NCI-H128 (cell line): ENCODE data around the gene ADK.

Source experiments
- DNase-seq: peaks from one replicate; lab custom pipeline; 2025; ENCODE audit not compliant: unreplicated experiment; lab: John Stamatoyannopoulos, UW

The ADK gene

GRCh38 chr10:74706966-74707365, 555.9 kb downstream of the ADK start:
- DNase-seq, result no peak

DNA sequence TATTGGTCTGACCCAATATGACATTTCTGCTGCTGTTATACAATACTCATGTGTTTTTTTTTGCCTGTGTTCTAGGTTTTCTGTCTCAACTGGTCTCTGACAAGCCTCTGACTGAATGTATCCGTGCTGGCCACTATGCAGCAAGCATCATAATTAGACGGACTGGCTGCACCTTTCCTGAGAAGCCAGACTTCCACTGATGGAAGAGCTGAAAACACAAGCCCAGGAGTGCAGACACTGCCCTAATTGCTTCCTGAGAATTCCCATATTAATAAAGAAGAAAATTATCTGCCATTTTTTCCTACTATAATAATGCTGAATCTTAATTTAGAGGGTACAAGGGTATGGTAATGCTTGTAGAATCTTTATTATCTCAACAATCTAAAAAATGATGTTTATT, 557.2 kb downstream of the ADK start:
- DNase-seq, result no peak

DNA sequence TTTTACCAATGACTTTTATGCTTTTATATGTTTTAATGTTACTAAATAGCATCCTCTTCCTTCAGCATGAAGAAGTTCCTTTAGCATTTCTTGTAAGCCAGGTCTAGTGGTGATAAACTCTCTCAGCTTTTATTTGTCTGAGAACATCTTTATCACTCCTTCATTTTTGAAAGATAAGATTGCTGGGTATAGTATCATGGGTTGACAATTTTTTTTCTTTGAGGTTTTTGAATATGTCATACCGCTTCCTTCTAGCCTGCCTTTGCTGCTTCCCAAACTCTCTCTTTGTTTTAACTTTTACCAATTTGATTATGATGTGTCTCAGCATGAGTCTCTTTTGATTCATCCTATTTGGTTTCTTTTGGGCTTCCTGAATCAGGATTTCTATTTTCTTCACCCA, 567.2 kb downstream of the ADK start:
- DNase-seq, result no peak

DNA sequence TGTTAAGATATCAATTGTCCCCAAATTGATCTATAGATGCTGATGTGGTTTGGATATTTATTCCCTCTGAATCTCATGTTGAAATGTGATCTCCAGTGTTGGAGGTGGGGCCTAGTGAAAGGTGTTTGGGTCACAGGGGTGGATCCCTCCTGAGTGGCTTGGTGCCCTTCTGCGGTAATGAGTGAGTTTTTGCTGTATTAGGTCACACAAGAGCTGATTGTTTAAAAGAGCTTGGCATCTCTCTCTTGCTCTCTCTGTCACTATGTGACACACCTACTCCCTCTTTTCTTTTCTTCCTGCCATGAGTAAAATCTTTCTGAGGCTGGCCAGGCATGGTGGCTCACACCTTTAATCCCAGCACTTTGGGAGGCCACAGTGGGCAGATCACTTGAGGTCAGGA, 577.2 kb downstream of the ADK start:
- DNase-seq, result no peak

DNA sequence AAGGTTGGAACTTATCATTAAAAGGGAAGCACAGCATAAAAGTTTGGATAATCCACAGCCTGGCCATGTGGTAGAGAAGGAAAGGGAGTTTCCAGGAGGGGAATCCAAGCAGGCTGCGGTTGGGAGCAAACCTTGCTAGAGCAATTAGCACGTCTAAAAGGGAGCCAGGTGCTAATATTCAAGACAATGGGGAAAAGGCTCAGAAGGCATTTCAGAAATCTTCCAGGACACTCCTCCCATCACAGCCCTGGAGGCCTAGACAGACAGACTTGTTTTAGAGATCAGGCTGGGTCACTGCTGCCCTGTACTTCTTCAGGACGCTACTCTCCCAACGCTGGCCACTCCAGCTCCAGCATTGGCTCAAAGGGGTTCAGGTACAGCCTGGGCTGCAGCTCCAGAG, 579.2 kb downstream of the ADK start:
- no peak for DNase-seq

DNA sequence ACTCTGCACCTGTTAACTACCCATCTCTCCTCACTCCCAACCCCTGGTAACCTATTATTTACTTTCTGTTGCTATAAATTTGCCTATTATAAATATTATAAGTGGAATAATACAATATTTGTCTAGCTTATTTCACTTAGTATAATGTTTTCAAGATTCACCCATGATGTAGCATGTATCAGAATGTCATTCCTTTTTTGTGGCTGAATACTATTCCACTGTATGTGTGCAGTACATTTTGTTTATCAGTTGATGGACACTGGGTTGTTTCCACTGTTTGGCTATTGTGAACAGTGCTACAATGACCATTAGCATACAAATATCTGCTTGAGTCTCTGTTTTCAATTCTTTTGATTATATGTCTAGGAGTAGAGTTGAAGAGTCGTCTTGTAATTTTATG, 582.6 kb downstream of the ADK start:
- DNase-seq, result no peak

DNA sequence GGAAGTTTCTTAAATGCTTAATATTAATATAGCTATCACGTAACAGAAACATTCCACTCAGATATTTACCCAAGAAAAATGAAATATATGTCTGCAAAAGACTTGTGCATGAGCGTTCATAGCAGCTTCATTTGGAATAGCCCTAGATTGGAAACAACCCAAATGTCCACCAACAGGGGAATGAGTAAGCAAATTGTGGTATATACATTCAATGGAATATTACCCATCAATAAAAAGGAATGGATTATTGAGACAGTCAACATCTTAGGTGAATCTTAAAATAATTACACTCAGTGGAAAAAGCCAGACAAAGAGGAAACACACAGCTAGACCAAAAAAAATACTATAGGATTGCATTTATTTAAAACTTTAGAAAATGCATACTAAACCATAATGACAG, 585.0 kb downstream of the ADK start:
- no peak for DNase-seq

DNA sequence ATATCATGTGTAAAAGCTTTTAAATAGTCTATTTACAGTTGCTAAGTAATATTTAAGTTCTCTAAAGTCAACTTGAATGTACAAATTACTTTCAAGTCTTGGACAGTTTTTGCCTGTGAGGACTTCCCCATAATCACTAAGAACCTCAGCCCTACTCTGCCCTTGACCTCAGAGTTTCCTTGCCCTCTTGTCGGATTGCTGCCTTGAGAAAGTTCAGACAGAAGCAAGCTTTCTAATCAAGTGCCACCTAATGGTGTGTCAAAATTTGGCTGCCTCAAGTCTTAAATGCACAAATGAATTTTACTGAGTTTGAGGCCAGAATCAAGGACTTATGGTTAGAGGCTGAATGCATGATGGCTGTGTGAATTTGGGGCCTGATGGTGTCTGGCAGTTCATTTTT, 587.0 kb downstream of the ADK start:
- DNase-seq, result no peak

GRCh38 chr10:74738542-74738941, 587.5 kb downstream of the ADK start:
- DNase-seq, result no peak

DNA sequence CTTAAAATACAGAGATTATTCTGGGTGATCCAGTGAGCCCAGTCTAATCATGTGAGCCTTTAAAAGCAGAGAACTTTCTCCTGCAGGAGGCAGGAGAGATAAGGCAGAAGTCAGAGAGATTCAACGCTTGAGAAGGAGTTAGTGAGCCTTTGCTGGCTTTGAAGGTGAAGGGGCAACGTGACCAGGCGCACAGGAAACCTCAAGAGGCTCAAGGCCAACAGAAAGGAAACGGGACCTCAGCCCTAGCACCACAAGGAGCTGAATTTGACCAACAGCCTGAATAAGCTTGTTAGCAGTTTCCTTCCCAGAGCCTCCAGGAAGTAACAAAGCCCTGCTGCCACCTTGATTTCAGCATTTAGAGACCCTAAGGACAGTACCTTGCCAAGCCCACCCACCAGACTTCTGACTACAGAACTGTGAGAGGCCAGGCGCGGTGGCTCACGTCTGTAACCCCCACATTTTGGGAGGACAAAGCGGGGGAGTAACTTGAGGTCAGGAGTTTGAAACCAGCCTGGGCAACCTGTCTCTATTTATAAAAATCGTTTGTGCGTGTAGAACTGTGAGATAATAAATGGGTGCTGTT, 588.1 kb downstream of the ADK start:
- no peak for DNase-seq

GRCh38 chr10:74743401-74743800, 592.4 kb downstream of the ADK start:
- DNase-seq, result no peak

GRCh38 chr10:74745449-74745848, 594.4 kb downstream of the ADK start:
- DNase-seq, result no peak

GRCh38 chr10:74746813-74747212, 595.8 kb downstream of the ADK start:
- DNase-seq, result no peak

DNA sequence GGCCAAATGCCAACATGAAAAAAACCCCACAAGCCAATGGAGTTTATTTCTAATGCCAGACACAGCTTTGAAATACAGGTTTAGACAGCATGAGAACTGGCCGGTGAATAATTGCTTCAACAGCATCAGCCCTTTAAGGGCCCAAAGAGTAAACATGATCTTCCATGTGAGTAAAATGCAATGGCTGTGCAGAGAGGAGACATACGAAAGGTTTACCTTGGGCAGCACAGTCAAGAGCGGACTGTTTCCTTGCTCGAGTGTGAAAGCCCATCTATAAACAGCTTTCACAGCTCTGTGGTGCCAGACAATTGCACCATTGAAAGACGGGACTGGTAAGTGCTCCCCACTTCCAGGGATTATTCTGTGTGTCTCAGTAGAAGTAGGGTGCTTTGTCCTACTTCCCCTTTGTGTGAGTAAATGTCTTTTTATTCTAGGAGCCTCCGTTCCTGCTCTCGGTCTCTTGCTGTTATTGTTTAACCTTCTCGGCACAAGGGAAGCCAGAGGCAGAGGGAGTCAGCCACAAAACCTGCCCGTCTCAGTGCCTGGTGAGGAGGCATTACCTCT, 597.5 kb downstream of the ADK start:
- DNase-seq, result no peak

DNA sequence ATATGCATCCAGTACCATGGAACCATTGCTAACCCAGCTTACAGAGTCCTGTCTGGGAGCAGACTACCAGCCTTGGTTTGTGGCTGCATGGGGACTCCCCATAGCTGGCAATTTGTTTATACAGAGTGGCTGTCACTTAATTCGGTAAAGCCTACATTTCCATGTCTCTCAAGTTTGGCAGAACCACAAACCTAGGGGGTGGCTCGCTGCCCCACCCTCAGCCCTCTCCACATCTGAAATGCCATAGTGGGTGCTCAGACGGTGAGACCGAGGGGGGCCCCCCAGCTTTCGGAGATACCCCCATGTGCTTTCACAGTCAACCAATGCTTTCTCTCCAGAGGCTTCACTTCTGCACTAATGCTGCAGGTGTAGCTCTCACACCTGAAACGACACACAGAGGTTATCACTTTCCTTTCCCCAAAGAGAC, 599.8 kb downstream of the ADK start:
- DNase-seq, result no peak

GRCh38 chr10:74752371-74753040, 601.5 kb downstream of the ADK start:
- no peak for DNase-seq

- DNase-seq, result no peak
Observed at GRCh38 chr10:74753442-74754211, 602.6 kb downstream of the ADK start.

- DNase-seq, result no peak
Observed at GRCh38 chr10:74754381-74754821, 603.4 kb downstream of the ADK start.

GRCh38 chr10:74755273-74755672, 604.3 kb downstream of the ADK start:
- no peak for DNase-seq
